ENCODE measurements around the gene DIAPH3.

- TF ChIP-seq CTCF (IDR thresholded peaks at IDR 0.05), result no peak
- TF ChIP-seq ZFX (IDR thresholded peaks at IDR 0.05; ENCODE audit: borderline replicate concordance), result no peak
These were observed 187.8 kb downstream of the DIAPH3 start for GRCh38 chr13:59975807-59976435.

All from 22Rv1 (cell line).